SU-DHL-6 (cell line): ENCODE data around the gene GK.
"Not testable (repeated sequence)": the region's sequence is repeated elsewhere in the genome, so short reads cannot be mapped to it uniquely, and the experiment has no call there.

Experiments used
- H2AFZ ChIP-seq: fragments of 200-600 bp; sonication (generic); 2 replicates; pipeline ENCODE4 v1.6.1; 2014; ENCODE audit warnings: low read depth, mild to moderate bottlenecking, moderate library complexity, mixed read lengths, antibody characterized with exemption, low read length; ENCODE audit not compliant: severe bottlenecking
- H3F3A ChIP-seq: fragments of 200-600 bp; shearing (Covaris generic); 2 replicates; pipeline ENCODE4 v1.6.0; 2016; ENCODE audit warnings: antibody characterized with exemption, mild to moderate bottlenecking; ENCODE audit not compliant: insufficient read depth
- H3K27ac ChIP-seq: fragments of 200-600 bp; sonication (generic); 2 replicates; pipeline ENCODE4 v1.5.1; 2016; ENCODE audit warnings: low read depth, mild to moderate bottlenecking, low read length, moderate library complexity, mixed read lengths
- H3K27me3 ChIP-seq: fragments of 200-600 bp; sonication (generic), shearing (Covaris generic); 2 replicates; pipeline ENCODE4 v1.6.0; 2014; ENCODE audit warnings: mild to moderate bottlenecking, low read length
- H3K36me3 ChIP-seq: fragments of 200-600 bp; sonication (generic); 2 replicates; pipeline ENCODE4 v1.6.1; 2014; ENCODE audit warnings: mild to moderate bottlenecking, low read length, mixed read lengths
- H3K4me2 ChIP-seq: fragments of 300-600, 200-600 bp; shearing (Covaris generic), sonication (generic); 2 replicates; pipeline ENCODE4 v1.6.0; 2014; ENCODE audit warnings: low read length, low read depth, mild to moderate bottlenecking; ENCODE audit not compliant: poor library complexity, severe bottlenecking
- H3K4me3 ChIP-seq: fragments of 200-600 bp; sonication (generic); 2 replicates; pipeline ENCODE4 v1.5.1; 2014; ENCODE audit warnings: antibody characterized with exemption, low read length, mild to moderate bottlenecking, mixed read lengths; ENCODE audit not compliant: insufficient read depth, poor library complexity, severe bottlenecking
- H3K79me2 ChIP-seq: fragments of 200-600 bp; sonication (generic); 2 replicates; pipeline ENCODE4 v1.6.1; 2014; ENCODE audit warnings: mild to moderate bottlenecking, low read length, moderate library complexity; ENCODE audit not compliant: insufficient read depth
- H3K9ac ChIP-seq: fragments of 200-600 bp; sonication (generic); 2 replicates; pipeline ENCODE4 v1.7.0; 2014; ENCODE audit warnings: mild to moderate bottlenecking, low read length
- H3K9me2 ChIP-seq: fragments of 200-600 bp; sonication (generic); replicated peaks from 2 replicates; pipeline ENCODE4 v1.6.1; 2014; ENCODE audit warnings: low read length; ENCODE audit not compliant: insufficient read depth
- H3K9me3 ChIP-seq: fragments of 200-600 bp; sonication (generic); 2 replicates; pipeline ENCODE4 v1.6.1; 2014; ENCODE audit warnings: low read length, mixed read lengths; ENCODE audit not compliant: insufficient read depth
- H4K20me1 ChIP-seq: fragments of 200-600 bp; sonication (generic); 2 replicates; pipeline ENCODE4 v1.6.1; 2014; ENCODE audit warnings: low read depth, mild to moderate bottlenecking, antibody characterized with exemption, low read length, moderate library complexity, mixed read lengths
- EZH2phosphoT487 ChIP-seq: fragments of 200-600 bp; sonication (generic), shearing (Covaris generic); conservative IDR thresholded peaks from 2 replicates; pipeline ENCODE4 v1.6.1; 2018; ENCODE audit warnings: mild to moderate bottlenecking, antibody characterized with exemption, low read length, moderate library complexity, mixed read lengths
- TF ChIP-seq, protein P1 (sequence below): fragments of 200-600 bp; sonication (generic); IDR thresholded peaks from one replicate; pipeline ENCODE4 v1.5.1; 2017; ENCODE audit warnings: antibody characterized with exemption, mild to moderate bottlenecking, low read length, moderate library complexity; ENCODE audit not compliant: insufficient read depth, poor library complexity, severe bottlenecking

GK gene

DNA sequence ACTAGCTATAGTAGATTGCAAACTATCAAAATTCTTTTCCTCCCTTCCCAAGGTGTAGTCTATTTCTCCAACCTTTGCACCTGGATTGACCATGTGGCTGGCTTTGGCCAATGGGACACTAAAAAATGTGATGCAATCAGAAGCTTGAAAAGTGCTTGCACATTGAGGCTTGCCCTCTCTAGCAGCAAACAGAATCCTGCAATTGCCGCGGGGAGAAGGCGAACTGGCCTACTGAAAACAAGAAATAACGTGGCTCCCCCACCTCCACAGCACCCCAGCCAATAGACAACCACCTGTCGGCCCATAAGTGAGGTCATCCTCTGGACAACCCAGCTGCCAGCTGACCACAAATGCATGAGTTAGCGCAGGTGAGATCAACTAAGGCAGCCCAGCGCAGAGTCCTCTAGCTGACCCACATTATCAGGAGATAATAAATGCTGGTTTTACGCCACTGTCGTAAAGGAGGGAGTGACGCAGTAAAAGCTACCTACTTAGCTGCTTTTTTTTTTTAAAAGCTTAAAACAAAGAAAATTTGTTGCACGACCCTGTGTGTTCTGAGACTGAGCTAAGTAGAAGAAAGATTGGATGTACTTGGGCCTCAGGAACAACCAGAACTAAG lies 95.2 kb downstream of the GK start:
- Histone ChIP-seq H3K9ac (no peak overlapping the region), H3K9me3 (no peaks in the 10 kb centered on the region), H3K79me2 (no peaks in the 10 kb centered on the region)

GRCh38 chrX:30751497-30751896 lies 98.3 kb downstream of the GK start:
- Histone ChIP-seq H3K9ac (no peak overlapping the region), H3K27me3 (no peaks in the 10 kb centered on the region), H3K79me2 (no peaks in the 10 kb centered on the region), H3F3A (no peaks in the 10 kb centered on the region), H3K4me2 (no peak overlapping the region), H3K4me3 (no peak overlapping the region), H3K36me3 (no peaks in the 10 kb centered on the region), H2AFZ (no peak overlapping the region), H4K20me1 (no peaks in the 10 kb centered on the region), H3K9me3 (no peaks in the 10 kb centered on the region), H3K9me2 (no peaks in the 10 kb centered on the region), H3K27ac (no peak overlapping the region)
- no peak for TF ChIP-seq EZH2phosphoT487
- TF ChIP-seq, protein P1, sequence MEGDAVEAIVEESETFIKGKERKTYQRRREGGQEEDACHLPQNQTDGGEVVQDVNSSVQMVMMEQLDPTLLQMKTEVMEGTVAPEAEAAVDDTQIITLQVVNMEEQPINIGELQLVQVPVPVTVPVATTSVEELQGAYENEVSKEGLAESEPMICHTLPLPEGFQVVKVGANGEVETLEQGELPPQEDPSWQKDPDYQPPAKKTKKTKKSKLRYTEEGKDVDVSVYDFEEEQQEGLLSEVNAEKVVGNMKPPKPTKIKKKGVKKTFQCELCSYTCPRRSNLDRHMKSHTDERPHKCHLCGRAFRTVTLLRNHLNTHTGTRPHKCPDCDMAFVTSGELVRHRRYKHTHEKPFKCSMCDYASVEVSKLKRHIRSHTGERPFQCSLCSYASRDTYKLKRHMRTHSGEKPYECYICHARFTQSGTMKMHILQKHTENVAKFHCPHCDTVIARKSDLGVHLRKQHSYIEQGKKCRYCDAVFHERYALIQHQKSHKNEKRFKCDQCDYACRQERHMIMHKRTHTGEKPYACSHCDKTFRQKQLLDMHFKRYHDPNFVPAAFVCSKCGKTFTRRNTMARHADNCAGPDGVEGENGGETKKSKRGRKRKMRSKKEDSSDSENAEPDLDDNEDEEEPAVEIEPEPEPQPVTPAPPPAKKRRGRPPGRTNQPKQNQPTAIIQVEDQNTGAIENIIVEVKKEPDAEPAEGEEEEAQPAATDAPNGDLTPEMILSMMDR, result no peak

More for the DNA sequence above, 95.2 kb downstream of the GK start:
- Histone ChIP-seq H3K4me2 (no peak overlapping the region), H3F3A (no peaks in the 10 kb centered on the region), H3K27me3 (no peaks in the 10 kb centered on the region), H3K27ac (no peak overlapping the region), H4K20me1 (no peaks in the 10 kb centered on the region), H3K9me2 (no peaks in the 10 kb centered on the region), H3K4me3 (no peak overlapping the region), H3K36me3 (no peaks in the 10 kb centered on the region), H2AFZ (no peak overlapping the region)
- no peak for TF ChIP-seq EZH2phosphoT487
- TF ChIP-seq, protein P1, result no peak

DNA sequence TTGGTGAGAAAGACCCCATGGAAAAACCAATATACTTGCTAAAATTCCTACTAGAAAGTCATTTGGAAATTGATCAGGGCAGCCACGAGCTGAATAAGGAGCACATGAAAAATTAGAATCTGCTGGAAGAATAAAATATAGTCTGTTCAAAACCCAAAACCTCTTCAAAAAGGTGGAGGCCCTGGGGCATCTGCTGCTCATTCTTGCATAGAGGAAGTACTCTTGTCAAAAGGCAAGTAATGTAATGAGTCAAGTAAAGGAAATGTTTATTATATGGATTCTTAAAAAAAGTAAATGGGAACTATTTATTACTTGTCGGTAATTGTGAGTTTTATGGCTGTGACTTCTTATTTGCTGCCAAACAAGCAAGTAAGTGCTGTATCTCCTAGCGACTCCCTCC lies 109.5 kb downstream of the GK start:
- no peak overlapping the region for H3K4me2 ChIP-seq
- no peaks in the 10 kb centered on the region for H4K20me1 ChIP-seq

GRCh38 chrX:30773764-30774163 lies 120.5 kb downstream of the GK start:
- H2AFZ ChIP-seq, H3K27ac ChIP-seq, H3K4me2 ChIP-seq, H3F3A ChIP-seq, H3K4me3 ChIP-seq, H4K20me1 ChIP-seq, H3K9me2 ChIP-seq, H3K36me3 ChIP-seq, H3K9ac ChIP-seq, H3K79me2 ChIP-seq, H3K9me3 ChIP-seq, H3K27me3 ChIP-seq: not testable (repeated sequence)

More for the DNA sequence above, 109.5 kb downstream of the GK start:
- Histone ChIP-seq H3K9me2 (no peaks in the 10 kb centered on the region), H3K27me3 (no peaks in the 10 kb centered on the region), H3K79me2 (no peaks in the 10 kb centered on the region), H3K4me3 (no peak overlapping the region), H3F3A (no peaks in the 10 kb centered on the region), H3K36me3 (no peaks in the 10 kb centered on the region), H3K9me3 (no peaks in the 10 kb centered on the region), H3K9ac (no peak overlapping the region), H3K27ac (no peak overlapping the region), H2AFZ (no peak overlapping the region)
- TF ChIP-seq EZH2phosphoT487, result no peak
- TF ChIP-seq, protein P1, result no peak
